ENCODE measurements around the gene CPXM1. TPM values are rescaled to one million over a fixed set of nuclear protein-coding genes. Genes with fewer than 3 reads are reported as not detected.

The CPXM1 gene
- total and polyA plus RNA-seq, 9 of the 15 experiments (the other 6 are each of a cell fraction or from before 2014, with no cell fraction given): 0.04 to 1.1 (median 0.37) TPM; not detected in 2

DNA sequence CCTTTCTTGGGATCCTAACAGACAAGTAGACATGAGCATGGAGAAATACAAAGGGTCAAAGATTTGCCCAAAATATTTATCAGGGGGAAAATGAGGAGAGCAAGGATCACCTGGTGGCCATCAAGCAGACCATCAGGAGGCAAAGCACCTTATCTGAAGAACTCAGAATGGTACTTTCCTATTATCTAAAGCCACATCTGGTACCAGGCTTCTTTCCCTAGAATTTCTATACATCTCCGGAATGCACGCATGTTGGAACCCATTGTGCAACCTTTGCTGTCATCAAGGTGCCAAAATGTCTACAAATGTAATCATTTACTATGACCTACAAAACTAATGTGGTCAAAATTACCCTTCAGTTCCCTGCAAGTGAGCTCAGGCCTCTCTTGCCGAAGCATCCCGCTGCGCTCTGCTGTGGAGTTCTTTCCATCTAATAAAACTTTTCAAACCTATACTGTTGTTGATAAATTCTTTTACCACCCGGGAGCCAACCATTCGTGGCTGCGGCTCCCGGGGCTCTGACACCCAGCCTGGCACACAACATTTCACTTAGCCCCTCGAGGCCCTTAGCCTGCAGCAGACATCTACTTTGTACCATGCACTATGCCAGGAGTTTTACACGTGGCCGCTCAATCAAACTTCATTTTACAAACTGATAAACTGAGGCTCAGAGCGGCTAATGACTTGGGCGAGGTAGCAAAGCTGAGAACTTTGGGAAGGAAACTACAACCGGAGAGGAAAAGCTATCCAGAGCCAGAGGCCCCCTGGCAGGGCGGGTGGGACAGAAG, 3.8 kb upstream of the CPXM1 start:
- no peak overlapping the region for H3K4me2 ChIP-seq (ENCODE audit: insufficient read depth, low read length)
- ATAC-seq (no peak), DNase-seq (ENCODE audit: extremely low read depth in 1 of 4, low spot score in 3 of 4) (peak in 2 of 4 experiments; percentile 31 to 37), FAIRE-seq (no peak)
- H3K9me3 ChIP-seq (replicated peaks; ENCODE audit: control insufficient read depth, insufficient read depth, low read depth, low read length): no peaks in the 10 kb centered on the region
- no peak overlapping the region for H3K27ac ChIP-seq (ENCODE audit: extremely low read depth, low read depth, low read length)
- WGBS (ENCODE audit: insufficient coverage, low coverage, missing lambda C conversion rate): 16% methylated on average over 14 of the region's 16 CpGs
- ChIA-PET CTCF (ENCODE audit: low intra/inter-chr PET ratio) (no interaction called here), POLR2A (interaction anchor here (1.0 to 1.3 kb wide), 2 partner anchors 10 to 14 kb away, joined by 3 to 6 read pairs; partner anchors contain the start of gene C20orf141)
- no TSS peak for BruUV-seq (replicated peaks)
- peaks cover 0 to 24% of the 10 kb centered on the region in 2 experiments; a peak in 2 of 5 replicates for H3K27me3 ChIP-seq (ENCODE audit: control insufficient read depth in 2 of 2, insufficient read depth in 2 of 2, low read length in 2 of 2)
- in situ Hi-C loops (cut with MboI): no loop called here
- H2AFZ ChIP-seq (ENCODE audit: low read depth, low read length): no peak overlapping the region
- no peaks in the 10 kb centered on the region for H3K79me2 ChIP-seq (ENCODE audit: control insufficient read depth, insufficient read depth, low read length)
- H4K20me1 ChIP-seq (replicated peaks; ENCODE audit: control insufficient read depth, insufficient read depth, low read length): no peaks in the 10 kb centered on the region
- intact Hi-C loops (cut with micrococcal nuclease): no loop called here
- H3K9me1 ChIP-seq (ENCODE audit: control insufficient read depth, insufficient read depth, low read length): no peaks in the 10 kb centered on the region
- no peak overlapping the region for H3K4me3 ChIP-seq
- H3K4me1 ChIP-seq (replicated peaks in 1 of 2; ENCODE audit: control insufficient read depth in 2 of 2, insufficient read depth in 2 of 2, low read length in 2 of 2): peaks cover 4 to 37% of the 10 kb centered on the region in 2 experiments; a peak in 4 of 5 replicates
- no peaks in the 10 kb centered on the region for H3K36me3 ChIP-seq (ENCODE audit: control insufficient read depth, insufficient read depth, low read length)
- H3K9ac ChIP-seq (ENCODE audit: insufficient read depth in 1 of 2, low read depth in 2 of 2, low read length in 2 of 2): no peak overlapping the region
- peak; percentile 75 for TF ChIP-seq PML (IDR thresholded peaks at IDR 0.05; ENCODE audit: low read length)
- no peak for TF ChIP-seq ZFP30 (CRISPR knock-in tag; IDR thresholded peaks at IDR 0.05; ENCODE audit: borderline replicate concordance)
- TF ChIP-seq KLF16 (IDR thresholded peaks at IDR 0.05): 0 out of 2 replicates have a peak, but pooled peaks have one; percentile 27
- peak; percentile 59 for TF ChIP-seq NFIC (IDR thresholded peaks at IDR 0.05)
- no peak for TF ChIP-seq TRIM28 (IDR thresholded peaks at IDR 0.05)
- TF ChIP-seq CEBPG (CRISPR knock-in tag; IDR thresholded peaks at IDR 0.05): peak; percentile 59; the same call in 1 of the 2 replicates
- TF ChIP-seq CEBPG (tag; conservative IDR thresholded peaks at IDR 0.05 in 1 of 2, IDR thresholded peaks at IDR 0.05 in 1 of 2): peak in 1 of 2 experiments; percentile 68; a peak in 3 of 4 replicates
- TF ChIP-seq SOX6 (IDR thresholded peaks at IDR 0.05): 0 out of 2 replicates have a peak, but pooled peaks have one; percentile 37
- TF ChIP-seq CBFA2T3 (IDR thresholded peaks at IDR 0.05): peak; percentile 91
- TF ChIP-seq GATA2 (CRISPR knock-in tag; IDR thresholded peaks at IDR 0.05): peak; percentile 70
- peak; percentile 87 for TF ChIP-seq ARID1B (IDR thresholded peaks at IDR 0.05)
- TF ChIP-seq POLR2AphosphoS5 (IDR thresholded peaks at IDR 0.05; ENCODE audit: control insufficient read depth, insufficient read depth, low read depth, low read length): 0 out of 2 replicates have a peak, but pooled peaks have one; percentile 35
- no peak for TF ChIP-seq ARID2 (IDR thresholded peaks at IDR 0.05)
- TF ChIP-seq FOXJ3 (CRISPR knock-in tag; IDR thresholded peaks at IDR 0.05): no peak
- peak; percentile 70; the same call in 1 of the 2 replicates for TF ChIP-seq MTA2 (IDR thresholded peaks at IDR 0.05; ENCODE audit: low read depth)
- peak; percentile 62 for TF ChIP-seq SMAD4 (CRISPR knock-in tag; conservative IDR thresholded peaks at IDR 0.05)
- TF ChIP-seq, protein P1, sequence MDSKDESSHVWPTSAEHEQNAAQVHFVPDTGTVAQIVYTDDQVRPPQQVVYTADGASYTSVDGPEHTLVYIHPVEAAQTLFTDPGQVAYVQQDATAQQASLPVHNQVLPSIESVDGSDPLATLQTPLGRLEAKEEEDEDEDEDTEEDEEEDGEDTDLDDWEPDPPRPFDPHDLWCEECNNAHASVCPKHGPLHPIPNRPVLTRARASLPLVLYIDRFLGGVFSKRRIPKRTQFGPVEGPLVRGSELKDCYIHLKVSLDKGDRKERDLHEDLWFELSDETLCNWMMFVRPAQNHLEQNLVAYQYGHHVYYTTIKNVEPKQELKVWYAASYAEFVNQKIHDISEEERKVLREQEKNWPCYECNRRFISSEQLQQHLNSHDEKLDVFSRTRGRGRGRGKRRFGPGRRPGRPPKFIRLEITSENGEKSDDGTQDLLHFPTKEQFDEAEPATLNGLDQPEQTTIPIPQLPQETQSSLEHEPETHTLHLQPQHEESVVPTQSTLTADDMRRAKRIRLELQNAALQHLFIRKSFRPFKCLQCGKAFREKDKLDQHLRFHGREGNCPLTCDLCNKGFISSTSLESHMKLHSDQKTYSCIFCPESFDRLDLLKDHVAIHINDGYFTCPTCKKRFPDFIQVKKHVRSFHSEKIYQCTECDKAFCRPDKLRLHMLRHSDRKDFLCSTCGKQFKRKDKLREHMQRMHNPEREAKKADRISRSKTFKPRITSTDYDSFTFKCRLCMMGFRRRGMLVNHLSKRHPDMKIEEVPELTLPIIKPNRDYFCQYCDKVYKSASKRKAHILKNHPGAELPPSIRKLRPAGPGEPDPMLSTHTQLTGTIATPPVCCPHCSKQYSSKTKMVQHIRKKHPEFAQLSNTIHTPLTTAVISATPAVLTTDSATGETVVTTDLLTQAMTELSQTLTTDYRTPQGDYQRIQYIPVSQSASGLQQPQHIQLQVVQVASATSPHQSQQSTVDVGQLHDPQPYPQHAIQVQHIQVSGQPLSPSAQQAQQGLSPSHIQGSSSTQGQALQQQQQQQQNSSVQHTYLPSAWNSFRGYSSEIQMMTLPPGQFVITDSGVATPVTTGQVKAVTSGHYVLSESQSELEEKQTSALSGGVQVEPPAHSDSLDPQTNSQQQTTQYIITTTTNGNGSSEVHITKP (IDR thresholded peaks at IDR 0.05; ENCODE audit: partially characterized antibody): peak; percentile 47
- TF ChIP-seq PPARD (CRISPR knock-in tag; IDR thresholded peaks at IDR 0.05): no peak
- peak; percentile 41; the same call in 1 of the 2 replicates for TF ChIP-seq EP300 (IDR thresholded peaks at IDR 0.05; ENCODE audit: low read length)
- TF ChIP-seq TCF3 (CRISPR knock-in tag; IDR thresholded peaks at IDR 0.05): peak; percentile 90
- TF ChIP-seq CXXC5 (CRISPR knock-in tag; IDR thresholded peaks at IDR 0.05): peak; percentile 37; the same call in 1 of the 2 replicates

Measured in K562 (cell line).